OCI-LY1 (cell line): ENCODE measurements around the gene VAV3.
"Not testable (repeated sequence)": the region's sequence is repeated elsewhere in the genome, so short reads cannot be mapped to it uniquely, and the experiment has no call there.

Experiments
- H2AFZ ChIP-seq: fragments of 200-600 bp; sonication (generic), shearing (Covaris generic); 2 replicates; pipeline ENCODE4 v1.6.0; 2014; ENCODE audit warnings: antibody characterized with exemption, mild to moderate bottlenecking, low read length
- H3F3A ChIP-seq: fragments of 200-600 bp; sonication (generic), shearing (Covaris generic); 2 replicates; pipeline ENCODE4 v1.6.0; 2014; ENCODE audit warnings: mild to moderate bottlenecking, antibody characterized with exemption, low read length, moderate library complexity; ENCODE audit not compliant: insufficient read depth
- H3K27ac ChIP-seq: fragments of 200-600 bp; sonication (generic); 2 replicates; pipeline ENCODE4 v1.5.1; 2014; ENCODE audit warnings: low read length, mixed run types, mild to moderate bottlenecking, low read depth; ENCODE audit not compliant: poor library complexity, severe bottlenecking
- H3K27me3 ChIP-seq: fragments of 200-600 bp; sonication (generic); 2 replicates; pipeline ENCODE4 v1.6.0; 2014; ENCODE audit warnings: antibody characterized with exemption, mild to moderate bottlenecking, low read length, moderate library complexity; ENCODE audit not compliant: insufficient read depth
- H3K36me3 ChIP-seq: fragments of 200-600 bp; sonication (generic); 2 replicates; pipeline ENCODE4 v1.6.1; 2014; ENCODE audit warnings: mild to moderate bottlenecking, antibody characterized with exemption, low read length, moderate library complexity, mixed read lengths; ENCODE audit not compliant: insufficient read depth
- H3K4me1 ChIP-seq: fragments of 200-600 bp; sonication (generic); 2 replicates; pipeline ENCODE4 v1.5.1; 2014; ENCODE audit warnings: mild to moderate bottlenecking, low read length, moderate library complexity; ENCODE audit not compliant: insufficient read depth, severe bottlenecking
- H3K4me2 ChIP-seq: fragments of 200-600 bp; sonication (generic), shearing (Covaris generic); 2 replicates; pipeline ENCODE4 v1.6.1; 2014; ENCODE audit warnings: low read length
- H3K4me3 ChIP-seq: fragments of 200-600 bp; sonication (generic); 2 replicates; pipeline ENCODE4 v1.5.1; 2014; ENCODE audit warnings: low read length, low read depth, mild to moderate bottlenecking, mixed read lengths; ENCODE audit not compliant: poor library complexity, severe bottlenecking
- H3K79me2 ChIP-seq: fragments of 200-600 bp; shearing (Covaris generic); 2 replicates; pipeline ENCODE4 v1.6.1; 2016; ENCODE audit warnings: mixed run types, low read length, mixed read lengths; ENCODE audit not compliant: insufficient read depth
- H3K9ac ChIP-seq: fragments of 200-600 bp; sonication (generic), shearing (Covaris generic); 2 replicates; pipeline ENCODE4 v1.6.1; 2014; ENCODE audit warnings: mild to moderate bottlenecking, low read length, mixed read lengths
- H3K9me2 ChIP-seq: fragments of 200-600 bp; sonication (generic), shearing (Covaris generic); 2 replicates; pipeline ENCODE4 v1.6.1; 2014; ENCODE audit warnings: low read depth, mild to moderate bottlenecking, low read length, mixed read lengths
- H3K9me3 ChIP-seq: fragments of 200-600 bp; shearing (Covaris generic); 2 replicates; pipeline ENCODE4 v1.6.1; 2014; ENCODE audit warnings: low read length, mixed read lengths
- H4K20me1 ChIP-seq: fragments of 200-600 bp; sonication (generic), shearing (Covaris generic); 2 replicates; pipeline ENCODE4 v1.6.0; 2016; ENCODE audit warnings: mild to moderate bottlenecking, low read length; ENCODE audit not compliant: insufficient read depth
- EZH2 ChIP-seq: fragments of 200-600 bp; sonication (generic), shearing (Covaris generic); IDR thresholded peaks from 2 replicates; pipeline ENCODE4 v1.8.0; 2017; ENCODE audit warnings: borderline replicate concordance, mixed run types, mild to moderate bottlenecking, antibody characterized with exemption, low read length, moderate library complexity, mixed read lengths
- TF ChIP-seq, protein P1 (sequence below): fragments of 200-600 bp; sonication (generic), shearing (Covaris generic); IDR thresholded peaks from 2 replicates; pipeline ENCODE4 v1.5.1; 2017; ENCODE audit warnings: mild to moderate bottlenecking, antibody characterized with exemption, low read length, moderate library complexity, mixed read lengths

Gene VAV3

DNA sequence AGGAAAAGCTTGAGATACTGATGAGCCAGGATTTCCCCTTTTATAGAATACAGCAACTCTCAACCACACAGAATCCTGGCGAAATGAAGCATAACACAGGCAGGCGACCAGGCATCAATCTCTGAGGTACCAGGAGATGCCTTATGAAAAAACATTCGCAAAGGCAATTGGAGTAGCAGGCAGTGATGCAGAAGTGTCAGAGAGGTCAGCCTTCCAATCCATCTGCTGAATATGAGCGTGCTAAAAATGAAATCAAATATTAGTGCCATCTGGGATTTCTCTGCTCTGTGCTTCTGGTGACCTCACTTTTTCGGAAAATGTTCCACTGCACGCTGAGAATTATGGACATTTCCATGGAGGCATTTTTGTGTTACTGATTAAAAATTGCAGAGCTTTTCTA lies 258.8 kb downstream of the VAV3 start:
- H4K20me1 ChIP-seq: no peaks in the 10 kb centered on the region
- H3K9ac ChIP-seq: no peak overlapping the region
- TF ChIP-seq, protein P1, sequence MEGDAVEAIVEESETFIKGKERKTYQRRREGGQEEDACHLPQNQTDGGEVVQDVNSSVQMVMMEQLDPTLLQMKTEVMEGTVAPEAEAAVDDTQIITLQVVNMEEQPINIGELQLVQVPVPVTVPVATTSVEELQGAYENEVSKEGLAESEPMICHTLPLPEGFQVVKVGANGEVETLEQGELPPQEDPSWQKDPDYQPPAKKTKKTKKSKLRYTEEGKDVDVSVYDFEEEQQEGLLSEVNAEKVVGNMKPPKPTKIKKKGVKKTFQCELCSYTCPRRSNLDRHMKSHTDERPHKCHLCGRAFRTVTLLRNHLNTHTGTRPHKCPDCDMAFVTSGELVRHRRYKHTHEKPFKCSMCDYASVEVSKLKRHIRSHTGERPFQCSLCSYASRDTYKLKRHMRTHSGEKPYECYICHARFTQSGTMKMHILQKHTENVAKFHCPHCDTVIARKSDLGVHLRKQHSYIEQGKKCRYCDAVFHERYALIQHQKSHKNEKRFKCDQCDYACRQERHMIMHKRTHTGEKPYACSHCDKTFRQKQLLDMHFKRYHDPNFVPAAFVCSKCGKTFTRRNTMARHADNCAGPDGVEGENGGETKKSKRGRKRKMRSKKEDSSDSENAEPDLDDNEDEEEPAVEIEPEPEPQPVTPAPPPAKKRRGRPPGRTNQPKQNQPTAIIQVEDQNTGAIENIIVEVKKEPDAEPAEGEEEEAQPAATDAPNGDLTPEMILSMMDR: no peak
- TF ChIP-seq EZH2: no peak
- no peaks in the 10 kb centered on the region for H3K27me3 ChIP-seq
- no peak overlapping the region for H3K4me3 ChIP-seq
- H3K4me1 ChIP-seq: no peaks in the 10 kb centered on the region
- H3K79me2 ChIP-seq: no peaks in the 10 kb centered on the region
- no peak overlapping the region for H3K27ac ChIP-seq
- no peaks in the 10 kb centered on the region for H3F3A ChIP-seq
- H3K9me2 ChIP-seq: no peaks in the 10 kb centered on the region
- H3K4me2 ChIP-seq: no peak overlapping the region
- no peak overlapping the region for H2AFZ ChIP-seq
- H3K9me3 ChIP-seq: no peaks in the 10 kb centered on the region
- no peaks in the 10 kb centered on the region for H3K36me3 ChIP-seq

DNA sequence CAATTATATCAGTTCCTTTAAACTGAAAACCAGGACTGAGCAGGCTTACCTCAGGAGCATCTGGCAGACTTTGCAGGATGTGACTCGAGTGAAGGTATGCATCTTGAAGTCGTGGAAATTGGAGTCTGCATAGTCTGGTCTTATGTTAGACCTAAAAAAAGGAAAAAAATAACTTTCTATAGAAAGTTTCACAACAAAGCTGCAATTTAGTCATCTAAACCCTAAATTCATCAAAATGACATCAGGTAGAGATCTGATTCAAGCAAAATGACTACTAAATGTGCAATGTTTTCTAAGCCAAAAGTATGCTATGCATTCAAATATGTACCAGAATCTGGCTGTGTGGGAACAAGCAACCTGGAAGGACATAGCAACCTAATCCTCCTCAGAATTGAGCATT lies 260.1 kb downstream of the VAV3 start:
- TF ChIP-seq EZH2: no peak
- TF ChIP-seq, protein P1: no peak
- no peak overlapping the region for H3K4me3 ChIP-seq
- no peak overlapping the region for H2AFZ ChIP-seq
- H3K9me2 ChIP-seq: no peaks in the 10 kb centered on the region
- no peak overlapping the region for H3K27ac ChIP-seq
- no peak overlapping the region for H3K9ac ChIP-seq
- no peaks in the 10 kb centered on the region for H3K36me3 ChIP-seq
- H3K9me3 ChIP-seq: no peaks in the 10 kb centered on the region
- no peaks in the 10 kb centered on the region for H3K4me1 ChIP-seq
- no peaks in the 10 kb centered on the region for H3F3A ChIP-seq
- no peaks in the 10 kb centered on the region for H3K79me2 ChIP-seq
- no peak overlapping the region for H3K4me2 ChIP-seq
- no peaks in the 10 kb centered on the region for H3K27me3 ChIP-seq
- H4K20me1 ChIP-seq: no peaks in the 10 kb centered on the region

DNA sequence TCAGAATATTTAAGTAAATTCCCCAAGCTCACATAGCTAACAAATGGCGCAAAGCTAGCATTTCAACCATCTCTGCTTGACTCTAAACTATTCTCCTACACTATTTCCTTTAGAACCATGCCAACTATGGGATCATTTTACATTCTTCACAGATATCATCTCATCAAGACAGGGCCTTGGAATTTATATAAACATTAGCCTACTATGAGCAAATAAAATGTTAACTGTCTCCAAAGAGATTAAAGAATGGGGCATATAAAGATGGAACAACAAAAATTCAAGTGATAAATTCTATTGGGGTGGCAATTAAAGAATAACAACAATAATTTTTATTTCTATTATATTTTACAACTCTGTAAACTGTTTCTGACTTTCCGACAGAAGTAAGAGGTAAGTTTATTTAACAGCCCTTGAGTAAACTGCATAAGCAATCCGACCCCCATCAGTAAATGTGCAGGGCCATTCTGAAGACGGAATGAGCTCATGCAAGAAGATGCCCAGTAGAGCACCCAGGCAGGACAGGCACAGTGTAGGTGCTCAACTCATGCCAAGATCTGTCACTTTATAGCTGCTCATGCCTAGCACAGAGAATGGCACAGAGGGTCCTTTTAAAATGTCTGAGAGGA lies 261.9 kb downstream of the VAV3 start:
- H2AFZ ChIP-seq: no peak overlapping the region
- H3K36me3 ChIP-seq: no peaks in the 10 kb centered on the region
- no peaks in the 10 kb centered on the region for H3K4me1 ChIP-seq
- H3K9me2 ChIP-seq: no peaks in the 10 kb centered on the region
- no peaks in the 10 kb centered on the region for H3F3A ChIP-seq
- H3K27me3 ChIP-seq: no peaks in the 10 kb centered on the region
- H3K4me3 ChIP-seq: no peak overlapping the region
- H4K20me1 ChIP-seq: no peaks in the 10 kb centered on the region
- H3K4me2 ChIP-seq: no peak overlapping the region
- no peak overlapping the region for H3K9ac ChIP-seq
- TF ChIP-seq EZH2: no peak
- TF ChIP-seq, protein P1: no peak
- H3K9me3 ChIP-seq: no peaks in the 10 kb centered on the region
- no peak overlapping the region for H3K27ac ChIP-seq
- H3K79me2 ChIP-seq: no peaks in the 10 kb centered on the region

DNA sequence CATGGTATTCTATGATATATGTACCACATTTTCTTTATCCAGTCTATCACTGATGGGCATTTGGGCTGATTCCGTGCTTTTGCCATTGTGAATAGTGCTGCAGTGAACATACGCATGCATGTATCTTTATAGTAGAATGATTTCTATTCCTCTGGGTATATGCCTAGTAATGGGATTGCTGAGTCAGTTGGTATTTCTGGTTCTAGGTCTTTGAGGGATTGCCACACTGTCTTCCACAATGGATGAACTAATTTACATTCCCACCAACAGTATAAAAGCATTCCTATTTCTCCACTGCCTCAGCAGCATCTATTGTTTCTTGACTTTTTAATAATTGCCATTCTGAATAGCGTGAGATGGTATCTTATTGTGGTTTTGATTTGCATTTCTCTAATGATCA lies 264.3 kb downstream of the VAV3 start:
- not testable (repeated sequence) for H3F3A ChIP-seq, H3K9me2 ChIP-seq, H3K9me3 ChIP-seq, H3K4me2 ChIP-seq, H3K27me3 ChIP-seq, H2AFZ ChIP-seq, H3K4me3 ChIP-seq, H4K20me1 ChIP-seq, H3K9ac ChIP-seq, H3K36me3 ChIP-seq, H3K79me2 ChIP-seq, H3K27ac ChIP-seq, H3K4me1 ChIP-seq
